HepG2 (cell line): ENCODE data around the gene PIEZO1. TPM values are rescaled to one million over a fixed set of nuclear protein-coding genes. Genes with fewer than 3 reads are reported as not detected.

Experiments used
- ATAC-seq: fragments of 200-7000 bp; cut with Tn5 transposase; 3 replicates; pipeline ENCODE4 v1.9.1; 2020; ENCODE audit warnings: mild to moderate bottlenecking, moderate library complexity
- BruUV-seq: library from RNA; stranded (reverse); fragments of 400-500 nt; replicated peaks from 2 replicates; lab custom pipeline; 2021; lab: Mats Ljungman, UMichigan
- CTCF ChIA-PET: fragments of 300-600 bp; formaldehyde crosslinking; extraction: SDS; loops from one replicate; lab custom pipeline; 2021; ENCODE audit warnings: low total read pairs, inconsistent platforms, low intra/inter-chr PET ratio; lab: Yijun Ruan, JAX
- POLR2A ChIA-PET: fragments of 350-600 bp; sonication (Branson Sonifier 250); formaldehyde crosslinking; loops from one replicate; lab custom pipeline; 2020; ENCODE audit warnings: antibody characterized with exemption, inconsistent platforms; lab: Yijun Ruan, JAX
- DNase-seq: peaks from one replicate; pipeline ENCODE4 v3.0.0-alpha.2; 2015; ENCODE audit warnings: low spot score
- FAIRE-seq: peaks from 3 replicates; lab custom pipeline; 2011; peaks lifted over from hg19 to GRCh38; lab: Jason Lieb, UNC
- H2AFZ ChIP-seq: one replicate; pipeline ENCODE4 v1.6.1; 2011; ENCODE audit warnings: low read length, inconsistent platforms
- H3K27ac ChIP-seq: fragments of 300-600 bp; 3 replicates; pipeline ENCODE4 v1.8.0; 2011; ENCODE audit warnings: mixed run types, mild to moderate bottlenecking, mixed read lengths, low read length, inconsistent platforms; ENCODE audit not compliant: insufficient read depth; ENCODE audit errors: extremely low read length
- H3K27me3 ChIP-seq, 2 experiments: fragments of 200-600 bp in 1 of 2; 2 replicates in 1 of 2; 3 replicates in 1 of 2; pipeline versions ENCODE4 v1.6.0 to v1.8.0; 2011; ENCODE audit warnings: low read length in 2 of 2, mild to moderate bottlenecking in 2 of 2, moderate library complexity in 2 of 2, inconsistent platforms in 1 of 2; ENCODE audit not compliant: insufficient read depth in 2 of 2, control insufficient read depth in 1 of 2
- H3K36me3 ChIP-seq, 2 experiments: fragments of 200-600 bp in 1 of 2; replicated peaks in 1 of 2; 2 replicates in 1 of 2; 3 replicates in 1 of 2; pipeline versions ENCODE4 v1.5.1 to v1.8.0; 2011; ENCODE audit warnings: low read length in 2 of 2, inconsistent platforms in 1 of 2; ENCODE audit not compliant: insufficient read depth in 2 of 2, control insufficient read depth in 1 of 2
- H3K4me1 ChIP-seq: 2 replicates; pipeline ENCODE4 v1.5.1; 2012; ENCODE audit warnings: low read length, inconsistent platforms; ENCODE audit not compliant: insufficient read depth
- H3K4me2 ChIP-seq: 2 replicates; pipeline ENCODE4 v1.6.0; 2011; ENCODE audit warnings: low read depth, low read length, inconsistent platforms
- H3K4me3 ChIP-seq, 3 experiments: fragments of 200-600 bp in 1 of 3; sonication (generic), shearing (Covaris generic) in 1 of 3; replicated peaks in 1 of 3; 2 replicates each; pipeline ENCODE4 v1.5.1; 2011 to 2016; ENCODE audit warnings: low read length in 3 of 3, inconsistent platforms in 2 of 3, low read depth in 2 of 3, mild to moderate bottlenecking in 2 of 3, control low read depth in 1 of 3, mixed read lengths in 1 of 3; ENCODE audit not compliant: insufficient read depth in 1 of 3
- H3K79me2 ChIP-seq: one replicate; pipeline ENCODE4 v1.6.1; 2011; ENCODE audit warnings: low read length, inconsistent platforms; ENCODE audit not compliant: insufficient read depth
- H3K9ac ChIP-seq: 2 replicates; pipeline ENCODE4 v1.6.0; 2011; ENCODE audit warnings: mild to moderate bottlenecking, low read depth, low read length, inconsistent platforms; ENCODE audit not compliant: insufficient read depth
- H3K9me3 ChIP-seq: 2 replicates; pipeline ENCODE4 v1.5.1; 2012; ENCODE audit warnings: mild to moderate bottlenecking, low read length
- H4K20me1 ChIP-seq: 2 replicates; pipeline ENCODE4 v1.6.0; 2011; ENCODE audit warnings: inconsistent platforms, mild to moderate bottlenecking, low read length, moderate library complexity; ENCODE audit not compliant: insufficient read depth
- BATF2 ChIP-seq: sonication (generic); formaldehyde crosslinking; IDR thresholded peaks from 2 replicates; pipeline ENCODE4 v1.8.0; 2022; ENCODE audit warnings: mild to moderate bottlenecking, missing genetic modification reagents, moderate library complexity
- KLF13 ChIP-seq: sonication (generic); formaldehyde crosslinking; IDR thresholded peaks from 2 replicates; pipeline ENCODE4 v1.4.0; 2020; ENCODE audit warnings: mild to moderate bottlenecking, missing genetic modification reagents
- NFKB2 ChIP-seq: sonication (generic); formaldehyde crosslinking; IDR thresholded peaks from 2 replicates; pipeline ENCODE4 v1.4.0; 2020; ENCODE audit warnings: missing genetic modification reagents, borderline replicate concordance
- ZNF484 ChIP-seq: sonication (generic); formaldehyde crosslinking; IDR thresholded peaks from 2 replicates; pipeline ENCODE4 v1.5.1; 2020; ENCODE audit warnings: mild to moderate bottlenecking, low read depth, missing genetic modification reagents, borderline replicate concordance
- ZNF788 ChIP-seq: sonication (generic); formaldehyde crosslinking; IDR thresholded peaks from 2 replicates; pipeline ENCODE4 v1.5.0; 2020; ENCODE audit warnings: mild to moderate bottlenecking, missing genetic modification reagents, borderline replicate concordance
- WGBS: methylation state at CpG from one replicate; pipeline ENCODE4 v1.1.6; 2017; ENCODE audit warnings: low lambda C conversion rate; 5-methylcytosine and 5-hydroxymethylcytosine counted together
- in situ Hi-C: cut with HindIII; loops from 2 replicates; pipeline ENCODE4 v1.10.0; 2017; ENCODE audit warnings: low pct_unique_long_range_greater_than_20kb; ENCODE audit not compliant: extremely low pct_ligation_motif_present
- intact Hi-C: fragments of 100-400 bp; cut with micrococcal nuclease; formaldehyde crosslinking; loops from one replicate; pipeline ENCODE4 v1.10.0; 2022; ENCODE audit not compliant: unreplicated experiment
- polyA plus RNA-seq, 8 experiments: library from polyadenylated mRNA; depleted of rRNA in 3 of 8; stranded (reverse) in 7 of 8; unstranded in 1 of 8; fragments of >200 nt; fragmentation: Illumina TruSeq in 4 of 8; extraction: Trizol in 4 of 8; gene quantifications; 2 replicates each; pipeline versions ENCODE4 v1.2.1 to v1.2.3, GENCODE V29; 2011 to 2016; ENCODE audit warnings: low read depth in 4 of 8, missing spikeins in 1 of 8, mixed read lengths in 1 of 8; ENCODE audit not compliant: insufficient read depth in 1 of 8
- total RNA-seq, 5 experiments: library from RNA; depleted of rRNA; stranded (reverse); fragments of >200 nt; fragmentation: Illumina TruSeq; extraction: Trizol; gene quantifications; 2 replicates each; pipeline ENCODE4 v1.2.3, GENCODE V29; 2016; ENCODE audit warnings: low read depth in 1 of 5

PIEZO1 gene
- total and polyA plus RNA-seq, 2 of the 13 experiments (the other 11 are each of a cell fraction or from before 2014, with no cell fraction given) = 67.9 to 85.0 TPM

- intact Hi-C loops = no loop called here
- Histone ChIP-seq H3K36me3 (no peaks in the 10 kb centered on the region), H3K27me3 (peaks cover 0 to 3% of the 10 kb centered on the region in 2 experiments; a peak in 1 of 5 replicates), H3K9me3 (no peaks in the 10 kb centered on the region), H3K9ac (peak overlapping the region; percentile 92), H3K79me2 (peaks cover 34% of the 10 kb centered on the region), H2AFZ (no peak overlapping the region), H3K4me2 (peak overlapping the region; percentile 93), H4K20me1 (no peaks in the 10 kb centered on the region), H3K4me3 (peak overlapping the region; percentile 82 to 99 (median 83)), H3K27ac (peak overlapping the region; percentile 54), H3K4me1 (peaks cover 74% of the 10 kb centered on the region)
- ATAC-seq = peak; percentile 11; the same call in 2 of the 3 replicates
- peak; percentile 44 for FAIRE-seq
- in situ Hi-C loops = no loop called here
- WGBS = 15% methylated on average over 17 of the region's 17 CpGs
- BruUV-seq = TSS peak; percentile 67
- no peak for DNase-seq
- CTCF ChIA-PET = no interaction called here
- POLR2A ChIA-PET = interaction anchor here (0.6 to 1.2 kb wide), 2 partner anchors 20 to 64 kb away, joined by 3 read pairs; no protein-coding TSS in a partner anchor
- TF ChIP-seq NFKB2 (CRISPR knock-in tag) = 0 out of 2 replicates have a peak, but pooled peaks have one; percentile 15
- TF ChIP-seq ZNF788 (CRISPR knock-in tag) = peak; percentile 12; the same call in 1 of the 2 replicates
- TF ChIP-seq KLF13 (CRISPR knock-in tag) = no peak
- TF ChIP-seq BATF2 (CRISPR knock-in tag) = peak; percentile 40; the same call in 1 of the 2 replicates
- TF ChIP-seq ZNF484 = no peak
- TF ChIP-seq, all 625 proteins: peak for 3
Observed at GRCh38 chr16:88706965-88707826, 77.8 kb downstream of the PIEZO1 start.
